Activated T-helper 1 cell treated with anti-CD3 and anti-CD28 coated beads, Interleukin-12 subunit alpha, Interleukin-12 subunit beta, Interleukin-2, Interleukin-4 antibody, amounts not matched to agents 30 ng/mL and 10 ng/mL and 1 ng/mL, durations not matched to agents 14 hours and 24 hours and 36 hours (primary cell): ENCODE measurements around the gene ZNF776. TPM values are rescaled to one million over a fixed set of nuclear protein-coding genes. Genes with fewer than 3 reads are reported as not detected.
"Not testable (repeated sequence)": the region's sequence is repeated elsewhere in the genome, so short reads cannot be mapped to it uniquely, and the experiment has no call there.

Experiments
- DNase-seq: peaks from one replicate; pipeline ENCODE4 v3.0.0; 2021; ENCODE audit warnings: low spot score
- H3K27ac Mint-ChIP-seq: one replicate; pipeline ENCODE4 v1.8.0; 2021; ENCODE audit warnings: mild to moderate bottlenecking, mixed read lengths
- H3K27me3 Mint-ChIP-seq: one replicate; pipeline ENCODE4 v1.8.0; 2022; ENCODE audit warnings: mild to moderate bottlenecking, moderate library complexity, mixed read lengths; ENCODE audit not compliant: insufficient read depth
- H3K36me3 Mint-ChIP-seq: one replicate; pipeline ENCODE4 v1.8.0; 2021; ENCODE audit warnings: low read depth, mixed read lengths
- H3K4me1 Mint-ChIP-seq: one replicate; pipeline ENCODE4 v1.8.0; 2021; ENCODE audit warnings: low read depth, mixed read lengths
- H3K4me3 Mint-ChIP-seq: one replicate; pipeline ENCODE4 v1.8.0; 2021; ENCODE audit warnings: mild to moderate bottlenecking, moderate library complexity, mixed read lengths
- H3K9me3 Mint-ChIP-seq: one replicate; pipeline ENCODE4 v1.8.0; 2021; ENCODE audit warnings: mixed read lengths
- intact Hi-C: fragments of 100-400 bp; cut with micrococcal nuclease; formaldehyde crosslinking; loops from one replicate; pipeline ENCODE4 v1.15.1; 2024
- total RNA-seq: library from RNA; stranded (reverse); gene quantifications from 2 replicates; pipeline ENCODE4 v1.2.3, GENCODE V29; 2022

The ZNF776 gene
- total RNA-seq, result 6.8 and 6.9 TPM in 2 replicates

DNA sequence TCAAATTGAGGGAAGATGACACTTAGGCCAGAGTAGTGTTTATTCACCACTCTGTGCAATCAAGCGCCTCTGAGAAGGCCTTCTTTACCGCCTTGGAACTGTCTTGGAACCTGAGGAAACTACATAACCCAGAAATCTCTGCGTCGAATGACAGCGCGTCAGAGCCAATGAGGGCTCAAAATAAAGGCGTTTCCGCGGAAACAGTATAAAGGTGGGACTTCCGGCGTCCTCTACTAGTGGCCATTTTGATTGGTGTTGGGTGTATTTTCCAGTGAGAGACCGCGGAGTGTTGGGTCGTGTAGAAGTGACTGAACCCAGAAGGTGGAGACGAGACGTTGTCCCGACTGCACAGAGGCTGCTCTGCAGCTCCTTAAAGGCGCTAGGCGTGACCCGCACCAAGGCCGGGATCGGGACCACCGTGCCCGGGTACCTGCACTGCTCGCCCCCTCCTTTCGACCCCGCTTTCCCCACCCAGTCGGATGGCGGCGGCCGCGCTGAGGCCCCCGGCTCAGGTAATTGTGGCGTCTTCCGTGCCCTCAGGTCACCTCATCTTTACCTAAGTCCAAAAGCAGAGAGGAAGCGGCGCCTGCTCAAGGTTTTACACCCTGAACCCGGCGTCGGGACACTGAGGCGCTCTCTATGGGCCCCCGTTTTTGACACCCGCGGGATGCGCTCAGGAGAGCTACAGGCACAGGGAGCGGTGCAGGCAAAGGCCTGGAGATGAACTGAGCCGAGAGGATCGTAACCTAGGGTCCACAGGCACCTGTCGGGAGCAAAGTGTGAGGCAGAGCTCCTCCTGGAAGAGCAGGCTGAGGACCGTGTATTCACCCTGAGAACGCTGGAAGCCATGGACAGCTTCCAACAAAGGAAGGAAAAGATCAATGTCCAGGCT, at the start of gene ZNF776:
TSS of gene ZNF776 (plus strand) at position 236 of the 892 bp plus-strand sequence. CDS start at position 480, 244 bp downstream.
- H3K27me3 Mint-ChIP-seq, result peaks cover 2% of the 10 kb centered on the region
- H3K4me3 Mint-ChIP-seq, result peak within 1 kb of the TSS; percentile 90
- intact Hi-C loops, result loop anchor here (1.0 to 2.0 kb wide), 13 partner anchors 20 to 506 kb away; partner anchors contain the start of genes ZNF134, ZNF17, ZNF211 and ZNF329
- peaks cover 12% of the 10 kb centered on the region for H3K4me1 Mint-ChIP-seq
- DNase-seq, result peak; percentile 79
- peaks cover 48% of the 10 kb centered on the region for H3K36me3 Mint-ChIP-seq
- peaks cover 68% of the 10 kb centered on the region for H3K9me3 Mint-ChIP-seq
- peak within 1 kb of the TSS; percentile 93 for H3K27ac Mint-ChIP-seq

DNA sequence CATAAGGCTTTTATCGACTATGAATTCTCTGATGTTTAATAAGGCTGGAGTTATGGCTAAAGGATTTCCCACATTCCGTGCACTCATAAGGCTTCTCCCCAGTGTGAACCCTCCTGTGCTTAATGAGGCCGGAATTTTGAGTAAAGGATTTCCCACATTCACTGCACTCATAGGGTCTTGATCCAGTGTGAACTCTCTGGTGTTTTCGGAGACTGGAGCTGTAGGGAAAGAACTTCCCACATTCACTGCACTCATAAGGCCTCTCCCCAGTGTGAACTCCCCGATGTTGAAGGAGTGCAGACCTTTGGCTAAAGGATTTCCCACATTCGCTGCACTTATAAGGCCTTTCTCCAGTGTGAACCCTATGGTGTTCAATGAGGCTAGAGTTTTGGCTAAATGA, 45.0 kb upstream of the ZNF776 start:
- Mint-ChIP-seq H3K4me3 (no peak overlapping the region), H3K4me1 (no peaks in the 10 kb centered on the region), H3K27me3 (no peaks in the 10 kb centered on the region), H3K9me3 (peaks cover 81% of the 10 kb centered on the region), H3K27ac (no peak overlapping the region), H3K36me3 (peaks cover 65% of the 10 kb centered on the region)
- DNase-seq, result no peak
- intact Hi-C loops, result no loop called here

DNA sequence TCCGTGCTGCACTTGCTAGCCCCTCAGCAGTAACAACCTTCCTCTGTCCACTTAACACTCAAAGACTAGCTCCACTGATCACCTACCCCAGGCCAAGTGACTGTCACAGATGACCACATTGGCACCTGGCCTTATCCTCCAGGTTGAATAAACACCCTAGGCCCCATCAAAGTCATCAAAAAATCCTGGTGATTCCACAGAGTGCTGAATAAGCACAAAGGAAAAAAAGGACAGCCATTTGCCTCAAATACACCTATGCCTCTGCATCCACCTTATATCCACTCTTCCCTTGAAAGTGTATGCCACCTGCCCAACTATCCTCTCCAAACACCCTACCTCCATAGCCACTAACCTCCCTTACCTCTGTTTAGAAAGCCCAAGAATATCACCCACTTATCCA, 40.3 kb upstream of the ZNF776 start:
- DNase-seq, result no peak
- H3K27ac Mint-ChIP-seq, result no peak overlapping the region
- H3K4me3 Mint-ChIP-seq, result no peak overlapping the region
- H3K27me3 Mint-ChIP-seq, result no peaks in the 10 kb centered on the region
- H3K9me3 Mint-ChIP-seq, result peaks cover 78% of the 10 kb centered on the region
- peaks cover 9% of the 10 kb centered on the region for H3K4me1 Mint-ChIP-seq
- intact Hi-C loops, result no loop called here
- peaks cover 55% of the 10 kb centered on the region for H3K36me3 Mint-ChIP-seq

DNA sequence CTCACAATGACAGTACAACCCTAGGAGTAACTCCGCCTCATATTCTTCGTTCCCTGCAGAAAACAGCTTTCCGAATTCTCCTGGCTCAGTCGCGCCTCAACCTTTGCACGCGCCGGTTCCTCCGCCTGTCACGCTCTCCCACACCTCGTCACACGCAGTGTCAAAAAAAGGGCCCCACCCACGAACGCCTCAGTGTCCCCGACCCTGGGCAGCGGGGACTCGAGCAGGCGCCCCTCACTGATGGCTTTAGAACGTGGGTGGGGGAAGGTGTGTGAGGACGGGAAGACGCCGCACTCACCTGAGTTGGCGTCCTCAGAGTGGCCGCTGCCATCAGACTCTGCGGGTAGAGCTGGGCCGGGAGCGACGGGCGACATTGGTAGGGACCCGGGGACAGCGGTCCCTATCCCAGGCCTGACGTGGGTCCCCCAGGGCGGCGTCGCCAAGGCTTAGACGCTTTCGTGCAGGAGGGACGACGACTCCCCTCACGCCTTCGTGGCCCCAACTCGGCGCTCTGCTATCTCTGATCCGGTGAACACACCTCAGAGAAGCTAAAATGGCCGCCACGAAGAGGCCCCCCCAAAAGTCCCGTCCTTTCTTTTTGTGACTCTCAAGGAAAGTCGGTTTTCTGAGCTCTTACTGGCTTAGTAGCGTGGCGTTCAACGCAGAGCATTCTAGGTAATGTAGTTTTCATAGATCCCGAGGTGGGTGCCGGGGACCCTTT, 37.8 kb upstream of the ZNF776 start, which contains the start of gene ZNF154:
TSS of gene ZNF154 (minus strand) at position 564 of the 721 bp plus-strand sequence. CDS start at position 331, 233 bp downstream.
- peaks cover 73% of the 10 kb centered on the region for H3K9me3 Mint-ChIP-seq
- H3K27me3 Mint-ChIP-seq, result no peaks in the 10 kb centered on the region
- H3K36me3 Mint-ChIP-seq, result peaks cover 33% of the 10 kb centered on the region
- intact Hi-C loops, result loop anchor here (1.0 to 2.0 kb wide), 2 partner anchors 18 to 28 kb away; partner anchors contain the start of genes ZNF551 and ZNF671
- peak within 1 kb of the TSS; percentile 92 for H3K4me3 Mint-ChIP-seq
- H3K4me1 Mint-ChIP-seq, result peaks cover 9% of the 10 kb centered on the region
- peak; percentile 21 for DNase-seq
- H3K27ac Mint-ChIP-seq, result peak within 1 kb of the TSS; percentile 87

DNA sequence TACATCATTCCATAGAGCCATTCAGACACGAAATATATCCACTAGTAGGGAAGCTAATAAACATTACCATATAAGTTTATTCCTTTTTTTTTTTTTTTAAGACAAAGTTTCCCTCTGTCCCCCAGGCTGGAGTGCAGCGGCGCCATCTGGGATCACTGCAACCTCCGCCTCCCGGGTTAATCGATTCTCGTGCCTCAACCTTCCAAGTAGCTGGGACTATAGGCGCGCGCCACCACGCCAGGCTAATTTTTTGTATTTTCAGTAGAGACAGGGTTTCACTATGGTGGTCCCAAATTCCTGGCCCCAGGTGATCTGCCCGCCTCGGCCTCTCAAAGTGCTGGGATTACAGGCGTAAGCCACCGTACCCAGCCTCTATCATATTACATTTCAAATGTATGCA, 37.0 kb upstream of the ZNF776 start:
- Mint-ChIP-seq H3K9me3 (peaks cover 72% of the 10 kb centered on the region), H3K36me3 (peaks cover 25% of the 10 kb centered on the region), H3K27me3 (no peaks in the 10 kb centered on the region), H3K4me3 (peak overlapping the region; percentile 92), H3K4me1 (peaks cover 9% of the 10 kb centered on the region), H3K27ac (no peak overlapping the region)
- DNase-seq, result no peak
- intact Hi-C loops, result loop anchor here (1.0 to 2.0 kb wide), 2 partner anchors 18 to 29 kb away; partner anchors contain the start of genes ZNF551 and ZNF671

DNA sequence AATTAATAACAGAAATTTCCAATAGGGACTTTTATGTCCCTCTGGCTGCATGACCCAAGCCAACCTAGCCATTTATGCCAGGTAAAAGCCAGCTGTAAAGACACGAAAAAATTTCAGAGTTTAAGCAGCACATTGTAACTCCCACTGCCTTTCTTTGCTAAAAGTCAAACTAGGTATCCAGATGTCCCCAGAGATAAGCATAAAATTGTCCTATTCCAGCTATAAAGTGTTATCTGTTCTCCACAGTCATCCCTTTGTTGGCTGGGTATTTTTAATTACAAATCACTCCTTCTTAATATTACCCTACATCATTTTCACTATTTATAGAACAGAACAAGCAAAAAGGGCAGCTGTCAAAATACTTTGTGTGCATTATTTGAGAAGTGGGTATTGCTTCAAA, 34.4 kb upstream of the ZNF776 start:
- Mint-ChIP-seq H3K27me3 (no peaks in the 10 kb centered on the region), H3K9me3 (peaks cover 70% of the 10 kb centered on the region), H3K27ac (no peak overlapping the region), H3K4me1 (peaks cover 8% of the 10 kb centered on the region), H3K4me3 (no peak overlapping the region), H3K36me3 (peaks cover 13% of the 10 kb centered on the region)
- DNase-seq, result no peak
- intact Hi-C loops, result no loop called here

DNA sequence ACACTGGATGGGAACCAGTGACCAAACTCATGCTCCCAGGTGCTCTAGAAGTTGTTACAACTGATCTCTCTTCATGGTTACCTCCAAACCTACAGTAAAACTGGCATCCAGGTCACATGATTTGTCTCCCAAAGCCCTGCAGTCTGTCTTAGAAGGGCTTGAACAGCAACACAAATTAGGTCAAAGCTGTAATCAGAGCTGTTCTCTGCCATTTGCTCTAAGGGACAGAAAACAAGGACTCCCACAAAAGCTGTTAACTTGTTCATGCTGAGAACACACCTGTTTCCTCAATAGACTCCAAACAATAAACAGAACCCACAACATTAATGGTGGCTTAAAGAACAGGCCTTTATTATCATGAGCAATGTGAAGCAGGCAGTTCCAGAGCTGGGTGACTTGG, 27.2 kb upstream of the ZNF776 start:
- no peaks in the 10 kb centered on the region for H3K27me3 Mint-ChIP-seq
- intact Hi-C loops, result no loop called here
- H3K4me3 Mint-ChIP-seq, result no peak overlapping the region
- peaks cover 80% of the 10 kb centered on the region for H3K9me3 Mint-ChIP-seq
- H3K4me1 Mint-ChIP-seq, result no peaks in the 10 kb centered on the region
- H3K27ac Mint-ChIP-seq, result no peak overlapping the region
- peaks cover 48% of the 10 kb centered on the region for H3K36me3 Mint-ChIP-seq
- DNase-seq, result no peak

DNA sequence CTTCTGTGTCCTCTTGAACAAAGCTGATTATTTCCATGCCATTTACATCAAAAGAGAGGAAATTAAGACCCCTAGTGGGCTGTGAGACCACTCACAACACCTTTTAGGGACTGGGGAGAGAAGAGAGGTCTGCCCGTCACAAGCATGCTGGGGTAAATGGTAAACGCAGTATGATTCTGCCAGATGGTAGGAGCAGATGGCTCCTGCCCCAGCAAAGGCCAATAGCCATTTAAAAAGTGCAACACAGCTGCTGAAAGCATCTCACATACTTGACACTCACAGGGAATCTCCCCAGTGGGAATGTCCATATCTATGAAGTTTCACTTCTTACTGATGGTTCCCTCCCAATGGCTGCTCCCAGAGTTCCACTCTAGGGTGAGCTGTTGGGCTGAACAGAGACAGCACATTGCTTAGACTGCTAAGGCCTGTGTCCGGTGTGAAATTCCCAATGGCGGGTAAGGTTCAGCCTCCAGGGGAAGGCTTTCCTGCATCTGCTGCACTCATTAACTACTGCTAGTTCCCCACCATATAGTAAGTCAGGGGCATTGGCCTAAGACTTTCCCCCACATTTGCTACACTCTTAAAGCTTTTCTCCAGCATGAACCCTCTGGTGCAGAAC, 26.6 kb upstream of the ZNF776 start:
- Mint-ChIP-seq H3K4me3 (no peak overlapping the region), H3K36me3 (peaks cover 52% of the 10 kb centered on the region), H3K9me3 (peaks cover 80% of the 10 kb centered on the region), H3K4me1 (no peaks in the 10 kb centered on the region), H3K27me3 (no peaks in the 10 kb centered on the region), H3K27ac (no peak overlapping the region)
- intact Hi-C loops, result no loop called here
- no peak for DNase-seq

DNA sequence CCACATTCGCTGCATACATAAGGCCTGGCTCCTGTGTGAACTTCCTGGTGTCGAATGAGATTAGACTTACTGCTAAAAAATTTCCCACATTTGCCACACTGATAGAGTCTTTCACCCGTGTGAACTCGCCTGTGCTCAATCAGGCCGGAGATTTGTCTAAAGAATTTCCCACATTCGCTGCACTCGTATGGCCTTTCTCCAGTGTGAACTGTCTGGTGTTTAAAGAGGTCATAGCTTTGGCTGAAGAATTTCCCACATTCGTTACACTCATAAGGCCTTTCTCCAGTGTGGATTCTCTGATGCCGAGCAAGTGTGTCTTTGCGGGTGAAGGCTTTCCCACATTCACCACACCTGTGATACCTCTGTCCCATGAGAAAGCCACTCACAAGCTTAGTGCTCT, 25.7 kb upstream of the ZNF776 start:
- intact Hi-C loops, result no loop called here
- H3K9me3 Mint-ChIP-seq, result peaks cover 76% of the 10 kb centered on the region

DNA sequence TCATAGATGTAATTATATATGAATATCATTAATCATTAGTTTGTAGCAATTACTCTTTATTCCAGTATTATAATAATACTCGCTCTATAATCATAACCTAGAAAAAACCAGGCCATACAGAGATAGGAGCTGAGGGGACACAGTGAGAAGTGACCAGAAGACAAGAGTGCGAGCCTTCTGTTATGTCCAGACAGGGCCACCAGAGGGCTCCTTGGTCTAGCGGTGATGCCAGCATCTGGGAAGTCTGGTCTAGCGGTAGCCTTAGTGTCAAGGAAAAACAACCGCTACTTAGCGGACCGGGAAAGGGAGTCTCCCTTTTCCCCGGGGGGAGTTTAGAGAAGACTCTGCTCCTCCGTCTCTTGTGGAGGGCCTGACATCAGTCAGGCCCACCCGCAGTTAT, 8.3 kb upstream of the ZNF776 start:
- not testable (repeated sequence) for H3K9me3 Mint-ChIP-seq

More for the DNA sequence above, 25.7 kb upstream of the ZNF776 start:
- no peaks in the 10 kb centered on the region for H3K4me1 Mint-ChIP-seq
- peaks cover 52% of the 10 kb centered on the region for H3K36me3 Mint-ChIP-seq
- H3K27me3 Mint-ChIP-seq, result no peaks in the 10 kb centered on the region
- no peak for DNase-seq
- H3K27ac Mint-ChIP-seq, result no peak overlapping the region
- no peak overlapping the region for H3K4me3 Mint-ChIP-seq

DNA sequence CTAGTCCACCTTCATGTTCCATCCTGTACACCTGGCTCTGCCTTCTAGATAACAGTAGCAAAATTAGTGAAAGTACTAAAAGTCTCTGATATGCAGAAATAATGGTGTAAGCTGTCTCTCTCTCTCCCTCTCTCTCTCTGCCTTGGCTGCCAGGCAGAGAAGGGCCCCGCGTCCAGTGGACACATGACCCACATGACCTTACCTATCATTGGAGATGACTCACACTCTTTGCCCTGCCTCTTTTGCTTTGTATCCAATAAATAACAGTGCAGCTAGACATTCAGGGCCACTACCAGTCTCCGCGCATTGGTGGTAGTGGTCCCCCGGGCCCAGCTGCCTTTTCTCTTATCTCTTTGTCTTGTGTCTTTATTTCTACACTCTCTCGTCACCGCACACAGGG, 7.8 kb upstream of the ZNF776 start:
- H3K27me3 Mint-ChIP-seq, H3K4me1 Mint-ChIP-seq, DNase-seq, H3K36me3 Mint-ChIP-seq, H3K9me3 Mint-ChIP-seq, H3K4me3 Mint-ChIP-seq, H3K27ac Mint-ChIP-seq: not testable (repeated sequence)
- intact Hi-C loops, result loop anchor here (1.0 kb wide), 1 partner anchor 417 kb away; no protein-coding TSS in a partner anchor

More for the DNA sequence above, 8.3 kb upstream of the ZNF776 start:
- H3K27ac Mint-ChIP-seq, H3K4me3 Mint-ChIP-seq, H3K27me3 Mint-ChIP-seq, H3K36me3 Mint-ChIP-seq, H3K4me1 Mint-ChIP-seq: not testable (repeated sequence)
- peak; percentile 13 for DNase-seq
- intact Hi-C loops, result loop anchor here (1.0 kb wide), 1 partner anchor 417 kb away; no protein-coding TSS in a partner anchor

DNA sequence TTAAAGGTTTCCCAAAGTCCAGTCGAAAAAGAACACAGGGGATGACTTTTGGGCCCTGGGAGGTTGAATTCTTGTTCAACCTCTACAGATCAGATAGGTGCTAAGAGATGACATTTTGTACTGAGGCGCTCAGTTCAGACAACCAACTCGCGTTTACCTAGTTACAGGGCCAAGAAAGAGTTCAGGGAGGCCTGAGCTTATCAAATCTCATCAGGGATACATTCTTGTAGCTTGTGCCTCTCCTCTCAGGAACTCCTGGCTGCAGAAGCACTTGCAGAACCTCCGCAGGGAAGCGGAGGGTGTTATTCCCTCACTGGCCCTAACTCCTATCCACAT, 825 bp downstream of the ZNF776 start:
- Mint-ChIP-seq H3K27ac (peak overlapping the region; percentile 93), H3K27me3 (no peaks in the 10 kb centered on the region), H3K9me3 (peaks cover 73% of the 10 kb centered on the region), H3K36me3 (peaks cover 54% of the 10 kb centered on the region), H3K4me3 (peak overlapping the region; percentile 90), H3K4me1 (peaks cover 12% of the 10 kb centered on the region)
- intact Hi-C loops, result loop anchor here (2.0 kb wide), 1 partner anchor 507 kb away; the partner anchor contains the start of gene ZNF805
- no peak for DNase-seq
